T47D (cell line): Measurements from ENCODE around the gene USP17L5.
"Not testable (repeated sequence)": the region's sequence is repeated elsewhere in the genome, so short reads cannot be mapped to it uniquely, and the experiment has no call there.

Experiments
- DNase-seq, 2 experiments: peaks; one replicate each; pipeline versions ENCODE4 v3.0.0 to v3.0.0-alpha.2; 2011 to 2012; ENCODE audit warnings: low read depth in 1 of 2, low spot score in 1 of 2
- JUND ChIP-seq: IDR thresholded peaks from 2 replicates; pipeline ENCODE4 v1.6.1; 2012; ENCODE audit warnings: low read depth
- in situ Hi-C: cut with HindIII; loops from 2 replicates; pipeline ENCODE4 v1.10.0; 2016; ENCODE audit warnings: low sequenced_read_pairs, low pct_unique_long_range_greater_than_20kb

USP17L5 gene, protein sequence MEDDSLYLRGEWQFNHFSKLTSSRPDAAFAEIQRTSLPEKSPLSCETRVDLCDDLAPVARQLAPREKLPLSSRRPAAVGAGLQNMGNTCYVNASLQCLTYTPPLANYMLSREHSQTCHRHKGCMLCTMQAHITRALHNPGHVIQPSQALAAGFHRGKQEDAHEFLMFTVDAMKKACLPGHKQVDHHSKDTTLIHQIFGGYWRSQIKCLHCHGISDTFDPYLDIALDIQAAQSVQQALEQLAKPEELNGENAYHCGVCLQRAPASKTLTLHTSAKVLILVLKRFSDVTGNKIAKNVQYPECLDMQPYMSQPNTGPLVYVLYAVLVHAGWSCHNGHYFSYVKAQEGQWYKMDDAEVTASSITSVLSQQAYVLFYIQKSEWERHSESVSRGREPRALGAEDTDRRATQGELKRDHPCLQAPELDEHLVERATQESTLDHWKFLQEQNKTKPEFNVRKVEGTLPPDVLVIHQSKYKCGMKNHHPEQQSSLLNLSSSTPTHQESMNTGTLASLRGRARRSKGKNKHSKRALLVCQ

DNA sequence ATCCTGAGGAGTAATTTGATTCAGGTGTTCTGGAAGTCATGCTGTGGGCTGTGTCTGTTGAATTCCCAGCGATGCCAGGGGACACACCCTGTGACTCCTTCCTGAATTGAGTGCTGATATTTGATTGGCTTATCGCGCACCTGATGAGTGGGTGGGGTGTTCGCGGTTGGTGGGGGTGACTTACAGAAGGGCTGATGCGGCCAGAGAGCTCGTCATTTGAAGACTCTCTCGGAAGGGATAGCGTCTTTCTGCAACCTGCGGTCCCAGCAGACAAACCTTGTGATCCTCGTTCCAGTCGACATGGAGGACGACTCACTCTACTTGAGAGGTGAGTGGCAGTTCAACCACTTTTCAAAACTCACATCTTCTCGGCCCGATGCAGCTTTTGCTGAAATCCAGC, at the start of gene USP17L5:
TSS of gene USP17L5 (plus strand) at position 301 of the 400 bp plus-strand sequence. CDS start at position 301, 0 bp downstream.
- in situ Hi-C loops = not testable (repeated sequence)

DNA sequence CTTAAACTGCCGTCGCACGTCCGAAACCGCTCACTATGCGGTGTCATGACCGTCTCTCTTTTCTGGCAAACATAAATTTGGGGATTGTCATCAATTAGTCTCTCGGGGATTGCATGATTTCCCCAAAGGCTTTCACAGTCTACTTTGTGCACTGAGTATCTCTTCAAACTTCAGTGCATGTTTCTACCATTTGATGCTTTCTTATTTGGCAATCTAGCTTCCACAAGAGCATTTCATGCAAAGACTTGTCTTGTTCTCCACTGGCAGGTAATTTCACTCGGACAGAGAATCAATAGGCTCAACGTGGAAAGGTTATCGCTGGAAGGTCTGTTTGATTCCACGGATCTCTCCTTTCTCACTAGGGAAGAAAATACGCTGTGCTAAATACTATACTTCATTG, 15.0 kb upstream of the USP17L5 start:
- in situ Hi-C loops, DNase-seq: not testable (repeated sequence)

More for the DNA sequence above, at the start of gene USP17L5:
- DNase-seq = not testable (repeated sequence)

DNA sequence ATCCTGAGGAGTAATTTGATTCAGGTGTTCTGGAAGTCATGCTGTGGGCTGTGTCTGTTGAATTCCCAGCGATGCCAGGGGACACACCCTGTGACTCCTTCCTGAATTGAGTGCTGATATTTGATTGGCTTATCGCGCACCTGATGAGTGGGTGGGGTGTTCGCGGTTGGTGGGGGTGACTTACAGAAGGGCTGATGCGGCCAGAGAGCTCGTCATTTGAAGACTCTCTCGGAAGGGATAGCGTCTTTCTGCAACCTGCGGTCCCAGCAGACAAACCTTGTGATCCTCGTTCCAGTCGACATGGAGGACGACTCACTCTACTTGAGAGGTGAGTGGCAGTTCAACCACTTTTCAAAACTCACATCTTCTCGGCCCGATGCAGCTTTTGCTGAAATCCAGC, 14.3 kb upstream of the USP17L5 start, which contains the start of gene USP17L24:
TSS of gene USP17L24 (plus strand) at position 301 of the 400 bp plus-strand sequence. CDS start at position 301, 0 bp downstream.
- DNase-seq, in situ Hi-C loops: not testable (repeated sequence)

- in situ Hi-C loops, DNase-seq: not testable (repeated sequence)
Observed at GRCh38 chr4:9329611-9330010, 9.6 kb upstream of the USP17L5 start, which contains the start of gene USP17L25. Gene USP17L25 (plus strand): TSS chr4:9329911. CDS start chr4:9329911, 0 bp downstream.

DNA sequence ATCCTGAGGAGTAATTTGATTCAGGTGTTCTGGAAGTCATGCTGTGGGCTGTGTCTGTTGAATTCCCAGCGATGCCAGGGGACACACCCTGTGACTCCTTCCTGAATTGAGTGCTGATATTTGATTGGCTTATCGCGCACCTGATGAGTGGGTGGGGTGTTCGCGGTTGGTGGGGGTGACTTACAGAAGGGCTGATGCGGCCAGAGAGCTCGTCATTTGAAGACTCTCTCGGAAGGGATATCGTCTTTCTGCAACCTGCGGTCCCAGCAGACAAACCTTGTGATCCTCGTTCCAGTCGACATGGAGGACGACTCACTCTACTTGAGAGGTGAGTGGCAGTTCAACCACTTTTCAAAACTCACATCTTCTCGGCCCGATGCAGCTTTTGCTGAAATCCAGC, 4.8 kb upstream of the USP17L5 start, which contains the start of gene USP17L26:
TSS of gene USP17L26 (plus strand) at position 301 of the 400 bp plus-strand sequence. CDS start at position 301, 0 bp downstream.
- DNase-seq, in situ Hi-C loops: not testable (repeated sequence)

DNA sequence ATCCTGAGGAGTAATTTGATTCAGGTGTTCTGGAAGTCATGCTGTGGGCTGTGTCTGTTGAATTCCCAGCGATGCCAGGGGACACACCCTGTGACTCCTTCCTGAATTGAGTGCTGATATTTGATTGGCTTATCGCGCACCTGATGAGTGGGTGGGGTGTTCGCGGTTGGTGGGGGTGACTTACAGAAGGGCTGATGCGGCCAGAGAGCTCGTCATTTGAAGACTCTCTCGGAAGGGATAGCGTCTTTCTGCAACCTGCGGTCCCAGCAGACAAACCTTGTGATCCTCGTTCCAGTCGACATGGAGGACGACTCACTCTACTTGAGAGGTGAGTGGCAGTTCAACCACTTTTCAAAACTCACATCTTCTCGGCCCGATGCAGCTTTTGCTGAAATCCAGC, 4.6 kb downstream of the USP17L5 start, which contains the start of gene USP17L27:
TSS of gene USP17L27 (plus strand) at position 301 of the 400 bp plus-strand sequence. CDS start at position 301, 0 bp downstream.
- DNase-seq, in situ Hi-C loops: not testable (repeated sequence)

GRCh38 chr4:9348593-9348992, 9.4 kb downstream of the USP17L5 start, which contains the start of gene USP17L28:
Gene USP17L28 (plus strand): TSS chr4:9348893. CDS start chr4:9348893, 0 bp downstream.
- DNase-seq, in situ Hi-C loops: not testable (repeated sequence)

- DNase-seq, in situ Hi-C loops: not testable (repeated sequence)
Observed at GRCh38 chr4:9350866-9351265, 11.7 kb downstream of the USP17L5 start.

DNA sequence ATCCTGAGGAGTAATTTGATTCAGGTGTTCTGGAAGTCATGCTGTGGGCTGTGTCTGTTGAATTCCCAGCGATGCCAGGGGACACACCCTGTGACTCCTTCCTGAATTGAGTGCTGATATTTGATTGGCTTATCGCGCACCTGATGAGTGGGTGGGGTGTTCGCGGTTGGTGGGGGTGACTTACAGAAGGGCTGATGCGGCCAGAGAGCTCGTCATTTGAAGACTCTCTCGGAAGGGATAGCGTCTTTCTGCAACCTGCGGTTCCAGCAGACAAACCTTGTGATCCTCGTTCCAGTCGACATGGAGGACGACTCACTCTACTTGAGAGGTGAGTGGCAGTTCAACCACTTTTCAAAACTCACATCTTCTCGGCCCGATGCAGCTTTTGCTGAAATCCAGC, 14.1 kb downstream of the USP17L5 start, which contains the start of gene USP17L29:
TSS of gene USP17L29 (plus strand) at position 301 of the 400 bp plus-strand sequence. CDS start at position 301, 0 bp downstream.
- in situ Hi-C loops, DNase-seq: not testable (repeated sequence)

DNA sequence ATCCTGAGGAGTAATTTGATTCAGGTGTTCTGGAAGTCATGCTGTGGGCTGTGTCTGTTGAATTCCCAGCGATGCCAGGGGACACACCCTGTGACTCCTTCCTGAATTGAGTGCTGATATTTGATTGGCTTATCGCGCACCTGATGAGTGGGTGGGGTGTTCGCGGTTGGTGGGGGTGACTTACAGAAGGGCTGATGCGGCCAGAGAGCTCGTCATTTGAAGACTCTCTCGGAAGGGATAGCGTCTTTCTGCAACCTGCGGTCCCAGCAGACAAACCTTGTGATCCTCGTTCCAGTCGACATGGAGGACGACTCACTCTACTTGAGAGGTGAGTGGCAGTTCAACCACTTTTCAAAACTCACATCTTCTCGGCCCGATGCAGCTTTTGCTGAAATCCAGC, 23.6 kb downstream of the USP17L5 start, which contains the start of gene USP17L30:
TSS of gene USP17L30 (plus strand) at position 301 of the 400 bp plus-strand sequence. CDS start at position 301, 0 bp downstream.
- in situ Hi-C loops, DNase-seq: not testable (repeated sequence)

DNA sequence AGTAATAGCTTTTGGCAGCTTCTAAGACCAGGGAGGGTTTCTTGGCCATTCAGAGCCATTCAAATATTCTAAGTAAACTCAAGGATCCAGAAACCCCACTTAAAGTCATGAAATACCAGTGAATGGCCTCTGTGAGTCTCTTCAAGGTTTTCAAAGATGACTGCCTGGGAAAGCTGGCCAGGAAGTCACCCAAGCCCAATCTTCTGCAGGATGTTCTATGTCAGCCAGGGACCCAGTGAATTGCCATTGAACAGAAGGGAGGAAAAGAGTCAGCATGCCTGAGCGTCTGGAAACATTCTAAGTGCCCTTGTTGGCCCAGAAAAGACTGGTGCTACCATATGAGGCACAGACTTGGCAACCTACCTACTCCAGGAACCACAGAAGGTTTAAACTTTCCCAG, 40.7 kb downstream of the USP17L5 start:
- in situ Hi-C loops, DNase-seq: not testable (repeated sequence)

- in situ Hi-C loops = not testable (repeated sequence)
- peak in 1 of 2 experiments; percentile 0 for DNase-seq
Observed at GRCh38 chr4:9381012-9381534, 41.9 kb downstream of the USP17L5 start.

DNA sequence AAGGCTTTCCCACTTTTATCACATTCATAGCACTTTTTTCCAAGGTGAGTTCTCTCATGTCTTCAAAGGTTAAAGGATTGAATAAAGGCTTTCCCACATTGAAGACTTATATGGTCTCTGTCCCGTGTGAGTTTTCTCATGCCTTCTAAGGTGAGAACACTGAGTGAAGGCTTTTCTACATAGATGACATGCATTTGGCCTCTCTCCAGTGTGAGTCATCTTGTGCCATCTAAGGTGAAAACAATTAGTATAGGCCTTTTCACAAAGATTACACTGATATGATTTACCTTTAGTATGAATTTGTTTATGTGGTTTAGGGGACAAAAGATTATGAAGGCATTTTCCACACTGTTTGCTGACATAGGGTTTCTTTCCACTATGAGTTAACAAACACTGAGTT, 44.9 kb downstream of the USP17L5 start:
- no peak for TF ChIP-seq JUND
- no peak for DNase-seq
- in situ Hi-C loops = no loop called here

- in situ Hi-C loops, DNase-seq: not testable (repeated sequence)
Observed at GRCh38 chr4:9389001-9389400, 49.8 kb downstream of the USP17L5 start.
